Activated CD4-positive, alpha-beta memory T cell treated with anti-CD3 and anti-CD28 coated beads for 36 hours (primary cell): Measurements from ENCODE around the gene COL5A2. TPM values are rescaled to one million over a fixed set of nuclear protein-coding genes. Genes with fewer than 3 reads are reported as not detected.

Source experiments
- CTCF ChIA-PET: fragments of 350-600 bp; sonication (Branson Sonifier 250); formaldehyde crosslinking; loops from one replicate; lab custom pipeline; 2021; ENCODE audit warnings: antibody characterized with exemption, inconsistent platforms; lab: Charles Lee
- POLR2A ChIA-PET: fragments of 350-600 bp; sonication (Branson Sonifier 250); formaldehyde crosslinking; loops from one replicate; lab custom pipeline; 2021; ENCODE audit warnings: antibody characterized with exemption; lab: Charles Lee
- DNase-seq: peaks from one replicate; pipeline ENCODE4 v3.0.0-alpha.2; 2020
- H3K27ac Mint-ChIP-seq: one replicate; pipeline ENCODE4 v1.8.0; 2021; ENCODE audit warnings: mixed read lengths
- H3K27me3 Mint-ChIP-seq: one replicate; pipeline ENCODE4 v1.8.0; 2021; ENCODE audit warnings: mixed read lengths
- H3K36me3 Mint-ChIP-seq: one replicate; pipeline ENCODE4 v1.8.0; 2021; ENCODE audit warnings: mixed read lengths
- H3K4me1 Mint-ChIP-seq: one replicate; pipeline ENCODE4 v1.8.0; 2021; ENCODE audit warnings: low read depth, mixed read lengths
- H3K4me3 Mint-ChIP-seq: one replicate; pipeline ENCODE4 v1.8.0; 2021; ENCODE audit warnings: mild to moderate bottlenecking, mixed read lengths
- H3K9me3 Mint-ChIP-seq: one replicate; pipeline ENCODE4 v1.8.0; 2021; ENCODE audit warnings: mixed read lengths
- intact Hi-C: fragments of 100-400 bp; cut with micrococcal nuclease; formaldehyde crosslinking; loops from one replicate; pipeline ENCODE4 v1.15.1; 2023
- total RNA-seq, 2 experiments: library from RNA; stranded (reverse); gene quantifications; one replicate each; pipeline ENCODE4 v1.2.3, GENCODE V29; 2021

COL5A2 gene
- total RNA-seq, 2 experiments from 2014 or later: 0.83 to 0.85 TPM

GRCh38 chr2:189022492-189022891, 157.1 kb downstream of the COL5A2 start:
- no peaks in the 10 kb centered on the region for H3K9me3 Mint-ChIP-seq

GRCh38 chr2:189022053-189022481, 157.5 kb downstream of the COL5A2 start:
- Mint-ChIP-seq H3K27me3 (peaks cover 7% of the 10 kb centered on the region), H3K4me3 (no peak overlapping the region), H3K9me3 (no peaks in the 10 kb centered on the region), H3K4me1 (no peaks in the 10 kb centered on the region), H3K36me3 (no peaks in the 10 kb centered on the region), H3K27ac (no peak overlapping the region)
- intact Hi-C loops: no loop called here
- POLR2A ChIA-PET: interaction anchor here (0.7 kb wide), 1 partner anchor 1025 kb away, joined by 3 read pairs; no protein-coding TSS in a partner anchor
- DNase-seq: no peak
- CTCF ChIA-PET: no interaction called here

More at GRCh38 chr2:189022492-189022891, 157.1 kb downstream of the COL5A2 start:
- Mint-ChIP-seq H3K4me3 (no peak overlapping the region), H3K27me3 (peaks cover 7% of the 10 kb centered on the region), H3K4me1 (no peaks in the 10 kb centered on the region), H3K27ac (no peak overlapping the region), H3K36me3 (no peaks in the 10 kb centered on the region)
- intact Hi-C loops: no loop called here
- no peak for DNase-seq
- POLR2A ChIA-PET: interaction anchor here (0.7 kb wide), 1 partner anchor 1025 kb away, joined by 3 read pairs; no protein-coding TSS in a partner anchor
- CTCF ChIA-PET: no interaction called here

- CTCF ChIA-PET: no interaction called here
- POLR2A ChIA-PET: no interaction called here
- H3K4me3 Mint-ChIP-seq: no peak overlapping the region
- no peak for DNase-seq
- peaks cover 5% of the 10 kb centered on the region for H3K27me3 Mint-ChIP-seq
- no peak overlapping the region for H3K27ac Mint-ChIP-seq
- intact Hi-C loops: no loop called here
- no peaks in the 10 kb centered on the region for H3K4me1 Mint-ChIP-seq
- no peaks in the 10 kb centered on the region for H3K9me3 Mint-ChIP-seq
- no peaks in the 10 kb centered on the region for H3K36me3 Mint-ChIP-seq
These were observed 159.4 kb downstream of the COL5A2 start for GRCh38 chr2:189020179-189020578.

- DNase-seq: no peak
- Mint-ChIP-seq H3K27ac (no peak overlapping the region), H3K4me1 (no peaks in the 10 kb centered on the region), H3K4me3 (no peak overlapping the region), H3K27me3 (no peaks in the 10 kb centered on the region), H3K9me3 (no peaks in the 10 kb centered on the region), H3K36me3 (no peaks in the 10 kb centered on the region)
- POLR2A ChIA-PET: no interaction called here
- CTCF ChIA-PET: no interaction called here
- intact Hi-C loops: no loop called here
These were observed 160.9 kb downstream of the COL5A2 start for GRCh38 chr2:189018631-189019030.

GRCh38 chr2:189016311-189016861, 163.2 kb downstream of the COL5A2 start:
- no peak overlapping the region for H3K4me3 Mint-ChIP-seq
- H3K27me3 Mint-ChIP-seq: no peaks in the 10 kb centered on the region
- H3K36me3 Mint-ChIP-seq: no peaks in the 10 kb centered on the region
- no peak overlapping the region for H3K27ac Mint-ChIP-seq
- POLR2A ChIA-PET: no interaction called here
- H3K4me1 Mint-ChIP-seq: no peaks in the 10 kb centered on the region
- intact Hi-C loops: no loop called here
- no peak for DNase-seq
- no peaks in the 10 kb centered on the region for H3K9me3 Mint-ChIP-seq
- CTCF ChIA-PET: no interaction called here

- Mint-ChIP-seq H3K27me3 (no peaks in the 10 kb centered on the region), H3K36me3 (no peaks in the 10 kb centered on the region), H3K9me3 (no peaks in the 10 kb centered on the region), H3K4me3 (no peak overlapping the region), H3K4me1 (no peaks in the 10 kb centered on the region), H3K27ac (no peak overlapping the region)
- intact Hi-C loops: no loop called here
- CTCF ChIA-PET: no interaction called here
- no peak for DNase-seq
- POLR2A ChIA-PET: no interaction called here
These were observed 164.2 kb downstream of the COL5A2 start for GRCh38 chr2:189015359-189015758.

GRCh38 chr2:189014449-189015138, 165.0 kb downstream of the COL5A2 start:
- Mint-ChIP-seq H3K27ac (no peak overlapping the region), H3K4me1 (no peaks in the 10 kb centered on the region), H3K4me3 (no peak overlapping the region), H3K36me3 (no peaks in the 10 kb centered on the region), H3K9me3 (no peaks in the 10 kb centered on the region), H3K27me3 (no peaks in the 10 kb centered on the region)
- CTCF ChIA-PET: no interaction called here
- intact Hi-C loops: no loop called here
- POLR2A ChIA-PET: no interaction called here
- DNase-seq: no peak

GRCh38 chr2:189013671-189014448, 165.7 kb downstream of the COL5A2 start:
- Mint-ChIP-seq H3K27ac (no peak overlapping the region), H3K27me3 (no peaks in the 10 kb centered on the region), H3K36me3 (no peaks in the 10 kb centered on the region), H3K9me3 (no peaks in the 10 kb centered on the region), H3K4me1 (no peaks in the 10 kb centered on the region), H3K4me3 (no peak overlapping the region)
- intact Hi-C loops: no loop called here
- no peak for DNase-seq
- ChIA-PET POLR2A (no interaction called here), CTCF (no interaction called here)

- Mint-ChIP-seq H3K9me3 (no peaks in the 10 kb centered on the region), H3K4me1 (no peaks in the 10 kb centered on the region), H3K36me3 (no peaks in the 10 kb centered on the region), H3K27ac (no peak overlapping the region), H3K4me3 (no peak overlapping the region), H3K27me3 (no peaks in the 10 kb centered on the region)
- intact Hi-C loops: no loop called here
- CTCF ChIA-PET: no interaction called here
- DNase-seq: no peak
- POLR2A ChIA-PET: no interaction called here
These were observed 166.5 kb downstream of the COL5A2 start for GRCh38 chr2:189013031-189013430.

- no peak overlapping the region for H3K27ac Mint-ChIP-seq
- POLR2A ChIA-PET: no interaction called here
- no peak overlapping the region for H3K4me3 Mint-ChIP-seq
- DNase-seq: no peak
- no peaks in the 10 kb centered on the region for H3K27me3 Mint-ChIP-seq
- intact Hi-C loops: no loop called here
- H3K36me3 Mint-ChIP-seq: no peaks in the 10 kb centered on the region
- H3K9me3 Mint-ChIP-seq: no peaks in the 10 kb centered on the region
- CTCF ChIA-PET: no interaction called here
- H3K4me1 Mint-ChIP-seq: no peaks in the 10 kb centered on the region
These were observed 167.2 kb downstream of the COL5A2 start for GRCh38 chr2:189012351-189012750.

- DNase-seq: no peak
- H3K27me3 Mint-ChIP-seq: no peaks in the 10 kb centered on the region
- H3K4me1 Mint-ChIP-seq: no peaks in the 10 kb centered on the region
- intact Hi-C loops: no loop called here
- no peaks in the 10 kb centered on the region for H3K9me3 Mint-ChIP-seq
- H3K4me3 Mint-ChIP-seq: no peak overlapping the region
- H3K36me3 Mint-ChIP-seq: no peaks in the 10 kb centered on the region
- ChIA-PET POLR2A (no interaction called here), CTCF (no interaction called here)
- H3K27ac Mint-ChIP-seq: no peak overlapping the region
These were observed 169.0 kb downstream of the COL5A2 start for GRCh38 chr2:189010536-189010935.

GRCh38 chr2:189008555-189009262, 170.9 kb downstream of the COL5A2 start:
- peaks cover 2% of the 10 kb centered on the region for H3K27me3 Mint-ChIP-seq
- intact Hi-C loops: no loop called here
- H3K36me3 Mint-ChIP-seq: no peaks in the 10 kb centered on the region
- H3K4me1 Mint-ChIP-seq: no peaks in the 10 kb centered on the region
- POLR2A ChIA-PET: no interaction called here
- CTCF ChIA-PET: no interaction called here
- no peaks in the 10 kb centered on the region for H3K9me3 Mint-ChIP-seq
- H3K27ac Mint-ChIP-seq: no peak overlapping the region
- no peak for DNase-seq
- H3K4me3 Mint-ChIP-seq: no peak overlapping the region
